ENCODE data around the gene ANO8. TPM values are rescaled to one million over a fixed set of nuclear protein-coding genes. Genes with fewer than 3 reads are reported as not detected.

Gene ANO8
- total RNA-seq, 4 donors from 2014 or later = 1.3 to 6.2 (median 4.2) TPM

GRCh38 chr19:17329366-17330261 lies 5.0 kb downstream of the ANO8 start:
- Histone ChIP-seq H3K4me1 (peaks cover 0 to 61% (median 17%) of the 10 kb centered on the region in 3 donors), H3K36me3 (peaks cover 0 to 29% of the 10 kb centered on the region in 2 donors), H3K27me3 (peaks cover 30% of the 10 kb centered on the region), H3K4me3 (no peak overlapping the region), H3K27ac (no peak overlapping the region), H3K9me3 (no peaks in the 10 kb centered on the region)
- WGBS, 2 donors (ENCODE audit: low coverage in 1 of 2) = 71% methylated on average over 4 of the region's 51 CpGs; no CpG with 5 or more reads in 1 of the 2 donors
- TF ChIP-seq POLR2AphosphoS5 (IDR thresholded peaks at IDR 0.05) (no peak), POLR2A (IDR thresholded peaks at IDR 0.05) (no peak), EP300 (IDR thresholded peaks at IDR 0.05) (no peak), CTCF (IDR thresholded peaks at IDR 0.05) (no peak)
- ATAC-seq = no peak

- Histone ChIP-seq H3K27ac (peak overlapping the region in 2 of 4 donors; percentile 12 to 27), H3K4me1 (peaks cover 0 to 59% (median 11%) of the 10 kb centered on the region in 3 donors), H3K4me3 (peak overlapping the region; percentile 3 to 46), H3K9me3 (no peaks in the 10 kb centered on the region), H3K27me3 (peaks cover 30% of the 10 kb centered on the region), H3K36me3 (peaks cover 0 to 33% of the 10 kb centered on the region in 2 donors)
- no peak for ATAC-seq
- no peak for TF ChIP-seq POLR2AphosphoS5 (IDR thresholded peaks at IDR 0.05)
- no peak for TF ChIP-seq CTCF (IDR thresholded peaks at IDR 0.05)
- no peak for TF ChIP-seq EP300 (IDR thresholded peaks at IDR 0.05)
- TF ChIP-seq POLR2A (IDR thresholded peaks at IDR 0.05) = no peak
- no CpG with 5 or more reads among the region's 94 CpGs for WGBS, 2 donors (ENCODE audit: low coverage in 1 of 2)
These were observed 5.9 kb downstream of the ANO8 start for GRCh38 chr19:17328517-17329365.

GRCh38 chr19:17327654-17328516 lies 6.8 kb downstream of the ANO8 start:
- peak overlapping the region in 3 of 4 donors; percentile 12 to 53 (median 27) for H3K27ac ChIP-seq

More at GRCh38 chr19:17327654-17328516, 6.8 kb downstream of the ANO8 start:
- WGBS, 2 donors (ENCODE audit: low coverage in 1 of 2) = 37% methylated on average over 3 of the region's 64 CpGs; no CpG with 5 or more reads in 1 of the 2 donors
- TF ChIP-seq CTCF (IDR thresholded peaks at IDR 0.05) = peak in 3 of 4 experiments; percentile 23 to 56 (median 47)
- no peak for TF ChIP-seq POLR2AphosphoS5 (IDR thresholded peaks at IDR 0.05)
- H3K4me3 ChIP-seq = peak overlapping the region; percentile 3 to 46
- peaks cover 30% of the 10 kb centered on the region for H3K27me3 ChIP-seq
- no peaks in the 10 kb centered on the region for H3K9me3 ChIP-seq
- H3K4me1 ChIP-seq = peaks cover 0 to 57% (median 10%) of the 10 kb centered on the region in 3 donors
- H3K36me3 ChIP-seq = peaks cover 0 to 34% of the 10 kb centered on the region in 2 donors
- peak; percentile 67 for ATAC-seq
